ENCODE data around the gene RTN4RL1.

- no peak for TF ChIP-seq CTCF (IDR thresholded peaks at IDR 0.05)
- TF ChIP-seq POLR2A (IDR thresholded peaks at IDR 0.05), result no peak
Measured at GRCh38 chr17:2068031-2068518, 42.9 kb upstream of the RTN4RL1 start.

Data from heart left ventricle (tissue), 13 donors.